Thyroid gland (tissue), 4 donors: ENCODE measurements around the gene TGM2.

Source experiments
- POLR2A ChIP-seq, 2 donors: fragments of 450-650 bp; IDR thresholded peaks; one replicate each; pipeline ENCODE4 v1.6.1; 2017; ENCODE audit warnings: antibody characterized with exemption in 2 of 2, mild to moderate bottlenecking in 2 of 2, moderate library complexity in 1 of 2
- TF ChIP-seq, protein P1 (sequence below), 6 experiments: fragments of 200-600 bp in 3 of 6; fragments of 450-650 bp in 3 of 6; sonication (generic) in 3 of 6; IDR thresholded peaks; one replicate each; pipeline ENCODE4 v1.5.1; 2016 to 2019; ENCODE audit warnings: antibody characterized with exemption in 6 of 6, mild to moderate bottlenecking in 2 of 6, inconsistent platforms in 1 of 6, moderate library complexity in 1 of 6

DNA sequence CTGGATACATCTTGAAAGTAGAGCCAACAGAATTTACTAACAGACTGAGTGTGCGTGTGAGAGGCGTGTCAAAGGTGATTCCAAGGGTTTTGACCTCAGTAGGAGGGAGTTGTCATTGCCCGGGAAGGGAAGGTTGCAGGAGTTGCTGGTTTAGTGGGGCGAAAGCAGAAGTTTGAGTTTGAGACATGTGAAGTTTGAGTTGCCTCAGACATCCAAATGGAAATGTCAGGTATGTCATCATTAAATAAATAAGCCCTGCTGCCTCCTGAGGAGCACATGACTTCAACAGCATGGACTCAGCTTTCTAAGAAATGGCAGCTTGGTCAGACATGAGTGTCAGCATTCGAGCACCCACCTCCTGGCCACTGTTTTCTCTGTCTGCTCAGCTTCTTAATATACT lies 26.6 kb upstream of the TGM2 start:
- TF ChIP-seq, protein P1, sequence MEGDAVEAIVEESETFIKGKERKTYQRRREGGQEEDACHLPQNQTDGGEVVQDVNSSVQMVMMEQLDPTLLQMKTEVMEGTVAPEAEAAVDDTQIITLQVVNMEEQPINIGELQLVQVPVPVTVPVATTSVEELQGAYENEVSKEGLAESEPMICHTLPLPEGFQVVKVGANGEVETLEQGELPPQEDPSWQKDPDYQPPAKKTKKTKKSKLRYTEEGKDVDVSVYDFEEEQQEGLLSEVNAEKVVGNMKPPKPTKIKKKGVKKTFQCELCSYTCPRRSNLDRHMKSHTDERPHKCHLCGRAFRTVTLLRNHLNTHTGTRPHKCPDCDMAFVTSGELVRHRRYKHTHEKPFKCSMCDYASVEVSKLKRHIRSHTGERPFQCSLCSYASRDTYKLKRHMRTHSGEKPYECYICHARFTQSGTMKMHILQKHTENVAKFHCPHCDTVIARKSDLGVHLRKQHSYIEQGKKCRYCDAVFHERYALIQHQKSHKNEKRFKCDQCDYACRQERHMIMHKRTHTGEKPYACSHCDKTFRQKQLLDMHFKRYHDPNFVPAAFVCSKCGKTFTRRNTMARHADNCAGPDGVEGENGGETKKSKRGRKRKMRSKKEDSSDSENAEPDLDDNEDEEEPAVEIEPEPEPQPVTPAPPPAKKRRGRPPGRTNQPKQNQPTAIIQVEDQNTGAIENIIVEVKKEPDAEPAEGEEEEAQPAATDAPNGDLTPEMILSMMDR (IDR thresholded peaks at IDR 0.05): no peak
- TF ChIP-seq POLR2A (IDR thresholded peaks at IDR 0.05): no peak
